ENCODE measurements around the gene FAM117B.
"Not testable (repeated sequence)": the region's sequence is repeated elsewhere in the genome, so short reads cannot be mapped to it uniquely, and the experiment has no call there.

FAM117B gene

GRCh38 chr2:202700075-202700901, 65.5 kb downstream of the FAM117B start:
- no peak for DNase-seq (ENCODE audit: low read depth in 2 of 2)

- no peak for DNase-seq (ENCODE audit: low read depth in 2 of 2)
Observed at GRCh38 chr2:202703091-202703490, 68.3 kb downstream of the FAM117B start.

- DNase-seq (ENCODE audit: low read depth in 2 of 2), result no peak
Observed at GRCh38 chr2:202704248-202704647, 69.5 kb downstream of the FAM117B start.

GRCh38 chr2:202705446-202706020, 70.8 kb downstream of the FAM117B start:
- DNase-seq (ENCODE audit: low read depth in 2 of 2), result no peak

GRCh38 chr2:202714971-202715935, 80.5 kb downstream of the FAM117B start:
- DNase-seq (ENCODE audit: low read depth in 2 of 2), result not testable (repeated sequence)

- no peak for DNase-seq (ENCODE audit: low read depth in 2 of 2)
Observed at GRCh38 chr2:202716114-202716718, 81.4 kb downstream of the FAM117B start.

- DNase-seq (ENCODE audit: low read depth in 2 of 2), result no peak
Observed at GRCh38 chr2:202716953-202717597, 82.3 kb downstream of the FAM117B start.

GRCh38 chr2:202717598-202718310, 83.0 kb downstream of the FAM117B start:
- no peak for DNase-seq (ENCODE audit: low read depth in 2 of 2)

- no peak for DNase-seq (ENCODE audit: low read depth in 2 of 2)
Observed at GRCh38 chr2:202718614-202719013, 83.8 kb downstream of the FAM117B start.

- DNase-seq (ENCODE audit: low read depth in 2 of 2), result no peak
Observed at GRCh38 chr2:202720226-202720625, 85.5 kb downstream of the FAM117B start.

GRCh38 chr2:202721621-202722020, 86.9 kb downstream of the FAM117B start:
- no peak for DNase-seq (ENCODE audit: low read depth in 2 of 2)

GRCh38 chr2:202723746-202724145, 89.0 kb downstream of the FAM117B start:
- no peak for DNase-seq (ENCODE audit: low read depth in 2 of 2)

GRCh38 chr2:202726070-202726469, 91.3 kb downstream of the FAM117B start:
- no peak for DNase-seq (ENCODE audit: low read depth in 2 of 2)

- no peak for DNase-seq (ENCODE audit: low read depth in 2 of 2)
Observed at GRCh38 chr2:202736826-202737225, 102.1 kb downstream of the FAM117B start.

GRCh38 chr2:202743613-202744012, 108.8 kb downstream of the FAM117B start:
- no peak for DNase-seq (ENCODE audit: low read depth in 2 of 2)

- no peak for DNase-seq (ENCODE audit: low read depth in 2 of 2)
Observed at GRCh38 chr2:202749477-202749876, 114.7 kb downstream of the FAM117B start.

- no peak for DNase-seq (ENCODE audit: low read depth in 2 of 2)
Observed at GRCh38 chr2:202750763-202751427, 116.1 kb downstream of the FAM117B start.

- DNase-seq (ENCODE audit: low read depth in 2 of 2), result no peak
Observed at GRCh38 chr2:202752071-202752470, 117.3 kb downstream of the FAM117B start.

- no peak for DNase-seq (ENCODE audit: low read depth in 2 of 2)
Observed at GRCh38 chr2:202754936-202755335, 120.2 kb downstream of the FAM117B start.

- DNase-seq (ENCODE audit: low read depth in 2 of 2), result no peak
Observed at GRCh38 chr2:202756598-202756997, 121.8 kb downstream of the FAM117B start.
